Astrocyte (in vitro differentiated cells and primary cell): ENCODE measurements around the gene CMTM7. TPM values are rescaled to one million over a fixed set of nuclear protein-coding genes. Genes with fewer than 3 reads are reported as not detected.

Experiments used
- DNase-seq: peaks from one replicate; pipeline ENCODE4 v3.0.0-alpha.2; 2010; ENCODE audit warnings: low read depth
- FAIRE-seq: peaks from 2 replicates; lab custom pipeline; 2011; peaks lifted over from hg19 to GRCh38; lab: Jason Lieb, UNC
- H2AFZ ChIP-seq: 2 replicates; pipeline ENCODE4 v1.6.0; 2012; ENCODE audit warnings: low read depth, low read length, inconsistent platforms
- H3K27ac ChIP-seq: 2 replicates; pipeline ENCODE4 v1.5.1; 2011; ENCODE audit warnings: low read depth, low read length, inconsistent platforms
- H3K27me3 ChIP-seq: 2 replicates; pipeline ENCODE4 v1.6.0; 2011; ENCODE audit warnings: low read length, inconsistent platforms; ENCODE audit not compliant: insufficient read depth
- H3K36me3 ChIP-seq: 2 replicates; pipeline ENCODE4 v1.5.1; 2011; ENCODE audit warnings: low read length, inconsistent platforms; ENCODE audit not compliant: insufficient read depth
- H3K4me1 ChIP-seq: 2 replicates; pipeline ENCODE4 v1.5.1; 2011; ENCODE audit warnings: low read length, inconsistent platforms; ENCODE audit not compliant: insufficient read depth
- H3K4me2 ChIP-seq: 2 replicates; pipeline ENCODE4 v1.6.0; 2012; ENCODE audit warnings: low read length, inconsistent platforms
- H3K4me3 ChIP-seq: 2 replicates; pipeline ENCODE4 v1.5.1; 2011; ENCODE audit warnings: low read depth, mild to moderate bottlenecking, low read length, inconsistent platforms; ENCODE audit not compliant: insufficient read depth
- H3K79me2 ChIP-seq: 2 replicates; pipeline ENCODE4 v1.6.0; 2012; ENCODE audit warnings: mild to moderate bottlenecking, low read length, inconsistent platforms; ENCODE audit not compliant: insufficient read depth
- H3K9ac ChIP-seq: 2 replicates; pipeline ENCODE4 v1.6.0; 2012; ENCODE audit warnings: mild to moderate bottlenecking, low read length, inconsistent platforms
- H3K9me3 ChIP-seq: 2 replicates; pipeline ENCODE4 v1.5.1; 2012; ENCODE audit warnings: low read depth, mild to moderate bottlenecking, low read length, inconsistent platforms; ENCODE audit not compliant: insufficient read depth
- H4K20me1 ChIP-seq: 2 replicates; pipeline ENCODE4 v1.6.0; 2012; ENCODE audit warnings: low read length, inconsistent platforms; ENCODE audit not compliant: insufficient read depth
- H3K27ac Mint-ChIP-seq: one replicate; pipeline ENCODE4 v1.8.0; 2021; ENCODE audit warnings: mild to moderate bottlenecking, mixed read lengths; ENCODE audit not compliant: unreplicated experiment
- H3K27me3 Mint-ChIP-seq: one replicate; pipeline ENCODE4 v1.8.0; 2021; ENCODE audit warnings: low read depth, mixed read lengths; ENCODE audit not compliant: unreplicated experiment
- H3K36me3 Mint-ChIP-seq: one replicate; pipeline ENCODE4 v1.8.0; 2021; ENCODE audit warnings: low read depth, mixed read lengths; ENCODE audit not compliant: unreplicated experiment
- H3K4me1 Mint-ChIP-seq: one replicate; pipeline ENCODE4 v1.8.0; 2021; ENCODE audit warnings: low read depth, mixed read lengths; ENCODE audit not compliant: unreplicated experiment
- H3K4me3 Mint-ChIP-seq: one replicate; pipeline ENCODE4 v1.8.0; 2021; ENCODE audit warnings: mild to moderate bottlenecking, moderate library complexity, mixed read lengths; ENCODE audit not compliant: unreplicated experiment
- H3K9me3 Mint-ChIP-seq: one replicate; pipeline ENCODE4 v1.8.0; 2021; ENCODE audit warnings: mild to moderate bottlenecking, mixed read lengths; ENCODE audit not compliant: unreplicated experiment
- EZH2 ChIP-seq: IDR thresholded peaks from 2 replicates; pipeline ENCODE4 v1.6.1; 2012; ENCODE audit warnings: mild to moderate bottlenecking, low read length, inconsistent platforms; ENCODE audit not compliant: insufficient read depth
- total RNA-seq: library from RNA; stranded (reverse); gene quantifications from 2 replicates; pipeline ENCODE4 v1.2.1, GENCODE V29; 2021
- TF ChIP-seq, protein P1 (sequence below): IDR thresholded peaks from 2 replicates; pipeline ENCODE4 v1.5.1; 2011; ENCODE audit warnings: low read depth, mild to moderate bottlenecking, inconsistent platforms, low read length, moderate library complexity; ENCODE audit not compliant: insufficient read depth

The CMTM7 gene
- total RNA-seq, 1 donor from 2014 or later = 23.9 TPM

DNA sequence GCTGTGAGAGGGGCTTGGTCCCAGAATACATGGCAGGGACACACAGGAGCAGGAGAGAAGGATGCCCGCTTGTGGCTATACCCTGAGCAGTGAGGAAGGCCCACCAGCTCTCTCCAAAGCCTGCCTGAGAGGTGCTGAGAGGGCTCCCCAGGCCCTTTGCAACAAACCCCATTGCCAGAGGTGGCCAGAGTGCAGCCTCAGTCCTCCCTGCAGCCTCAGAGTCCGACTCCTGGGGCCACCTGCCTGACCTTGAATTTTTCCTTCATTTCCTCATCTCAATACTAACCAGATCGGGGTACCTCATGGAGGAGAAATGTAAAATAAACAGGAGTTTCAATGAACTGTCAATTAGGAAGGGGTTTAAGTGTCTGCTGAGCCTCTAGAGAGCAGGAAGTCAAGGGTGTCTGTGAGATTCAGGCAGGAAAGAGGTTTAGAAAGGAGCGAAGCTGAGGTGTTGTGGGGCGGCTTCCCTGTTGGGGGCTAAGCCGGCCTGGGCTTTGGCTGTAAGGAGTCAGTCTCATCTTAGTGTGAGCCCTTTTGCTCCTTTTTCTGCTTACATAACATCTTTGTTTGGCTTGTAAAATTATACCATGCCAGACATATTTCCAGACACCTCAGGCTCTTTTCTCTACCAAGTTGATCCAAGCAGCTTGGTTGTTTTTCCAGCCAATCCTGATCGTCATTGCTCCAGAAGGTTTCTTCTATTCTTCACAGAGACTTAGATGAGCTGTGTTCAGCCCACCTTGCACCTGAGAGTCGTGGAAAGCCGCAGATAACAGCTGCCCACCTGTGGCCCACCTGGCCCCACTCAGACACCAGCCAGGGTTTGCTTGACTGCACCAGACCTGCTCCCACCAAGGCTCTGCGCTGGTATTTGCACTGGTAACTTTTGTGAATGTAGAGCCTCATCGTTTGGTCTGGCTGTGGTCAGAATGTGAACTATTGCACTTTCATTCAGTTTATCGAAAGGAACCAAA is 36.7 kb downstream of the CMTM7 start:
- Histone ChIP-seq H3K27me3 (no peaks in the 10 kb centered on the region), H3K4me1 (no peaks in the 10 kb centered on the region), H3K36me3 (no peaks in the 10 kb centered on the region), H3K9ac (no peak overlapping the region), H2AFZ (no peak overlapping the region), H3K27ac (no peak overlapping the region), H3K79me2 (peaks cover 28% of the 10 kb centered on the region), H4K20me1 (peaks cover 15% of the 10 kb centered on the region), H3K4me2 (no peak overlapping the region), H3K4me3 (no peak overlapping the region), H3K9me3 (no peaks in the 10 kb centered on the region)
- Mint-ChIP-seq H3K27ac (no peak overlapping the region), H3K9me3 (no peaks in the 10 kb centered on the region), H3K4me3 (no peak overlapping the region), H3K27me3 (no peaks in the 10 kb centered on the region), H3K4me1 (no peaks in the 10 kb centered on the region), H3K36me3 (peaks cover 5% of the 10 kb centered on the region)
- TF ChIP-seq, protein P1, sequence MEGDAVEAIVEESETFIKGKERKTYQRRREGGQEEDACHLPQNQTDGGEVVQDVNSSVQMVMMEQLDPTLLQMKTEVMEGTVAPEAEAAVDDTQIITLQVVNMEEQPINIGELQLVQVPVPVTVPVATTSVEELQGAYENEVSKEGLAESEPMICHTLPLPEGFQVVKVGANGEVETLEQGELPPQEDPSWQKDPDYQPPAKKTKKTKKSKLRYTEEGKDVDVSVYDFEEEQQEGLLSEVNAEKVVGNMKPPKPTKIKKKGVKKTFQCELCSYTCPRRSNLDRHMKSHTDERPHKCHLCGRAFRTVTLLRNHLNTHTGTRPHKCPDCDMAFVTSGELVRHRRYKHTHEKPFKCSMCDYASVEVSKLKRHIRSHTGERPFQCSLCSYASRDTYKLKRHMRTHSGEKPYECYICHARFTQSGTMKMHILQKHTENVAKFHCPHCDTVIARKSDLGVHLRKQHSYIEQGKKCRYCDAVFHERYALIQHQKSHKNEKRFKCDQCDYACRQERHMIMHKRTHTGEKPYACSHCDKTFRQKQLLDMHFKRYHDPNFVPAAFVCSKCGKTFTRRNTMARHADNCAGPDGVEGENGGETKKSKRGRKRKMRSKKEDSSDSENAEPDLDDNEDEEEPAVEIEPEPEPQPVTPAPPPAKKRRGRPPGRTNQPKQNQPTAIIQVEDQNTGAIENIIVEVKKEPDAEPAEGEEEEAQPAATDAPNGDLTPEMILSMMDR = no peak
- no peak for TF ChIP-seq EZH2
- FAIRE-seq (no peak), DNase-seq (no peak)

DNA sequence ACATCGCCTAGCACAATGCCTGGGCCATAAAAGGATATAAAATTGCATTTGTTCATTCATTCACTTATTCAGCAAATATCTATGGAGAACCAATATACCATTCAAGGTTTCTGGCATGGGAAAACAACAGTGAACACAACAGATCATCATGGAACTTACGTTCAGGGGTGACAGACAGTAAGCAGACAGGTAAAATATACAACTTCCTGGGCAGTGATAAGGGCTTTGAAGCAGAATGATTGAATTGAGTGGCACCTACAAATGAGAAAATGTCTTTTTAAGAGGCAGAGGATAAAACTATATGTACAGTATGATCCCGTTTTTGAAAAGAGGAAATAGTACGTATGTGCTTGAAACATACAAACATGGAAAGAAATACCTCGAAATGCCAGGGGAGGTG is 39.2 kb downstream of the CMTM7 start:
- H3K27me3 Mint-ChIP-seq = no peaks in the 10 kb centered on the region
- FAIRE-seq = no peak
- Histone ChIP-seq H3K4me2 (no peak overlapping the region), H3K27ac (no peak overlapping the region), H3K4me1 (no peaks in the 10 kb centered on the region), H3K36me3 (no peaks in the 10 kb centered on the region), H3K27me3 (no peaks in the 10 kb centered on the region), H2AFZ (no peak overlapping the region), H3K4me3 (no peak overlapping the region), H3K79me2 (peaks cover 18% of the 10 kb centered on the region), H3K9me3 (no peaks in the 10 kb centered on the region), H3K9ac (no peak overlapping the region), H4K20me1 (peaks cover 15% of the 10 kb centered on the region)
- no peak overlapping the region for H3K27ac Mint-ChIP-seq
- no peaks in the 10 kb centered on the region for H3K4me1 Mint-ChIP-seq
- no peak for DNase-seq
- H3K9me3 Mint-ChIP-seq = no peaks in the 10 kb centered on the region
- H3K4me3 Mint-ChIP-seq = no peak overlapping the region
- H3K36me3 Mint-ChIP-seq = no peaks in the 10 kb centered on the region
- TF ChIP-seq, protein P1 = no peak
- TF ChIP-seq EZH2 = no peak

DNA sequence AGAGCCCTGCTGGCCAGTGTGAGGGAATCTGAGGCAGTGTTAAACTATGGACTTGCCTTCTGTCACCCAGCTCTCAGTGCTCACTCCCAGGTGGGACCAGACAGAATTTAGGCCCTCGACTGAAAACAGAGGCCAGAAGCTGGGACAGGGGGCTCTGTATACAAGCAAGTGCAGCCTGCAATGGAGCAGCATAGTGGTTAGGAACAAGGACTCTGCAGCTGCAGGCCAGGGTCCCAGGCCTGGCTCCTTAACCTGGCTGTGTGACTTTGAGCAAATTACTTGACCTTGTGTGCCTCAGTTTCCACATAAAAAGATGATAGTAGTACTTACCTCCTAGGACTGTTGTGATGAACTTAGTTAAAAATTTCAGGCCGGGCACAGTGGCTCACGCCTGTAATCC is 39.8 kb downstream of the CMTM7 start:
- Histone ChIP-seq H3K4me1 (no peaks in the 10 kb centered on the region), H3K27ac (no peak overlapping the region), H3K27me3 (no peaks in the 10 kb centered on the region), H4K20me1 (peaks cover 15% of the 10 kb centered on the region), H3K4me2 (no peak overlapping the region), H2AFZ (no peak overlapping the region), H3K79me2 (peaks cover 18% of the 10 kb centered on the region), H3K9ac (no peak overlapping the region), H3K4me3 (no peak overlapping the region), H3K9me3 (no peaks in the 10 kb centered on the region), H3K36me3 (no peaks in the 10 kb centered on the region)
- no peaks in the 10 kb centered on the region for H3K27me3 Mint-ChIP-seq
- no peaks in the 10 kb centered on the region for H3K9me3 Mint-ChIP-seq
- no peak for FAIRE-seq
- no peaks in the 10 kb centered on the region for H3K4me1 Mint-ChIP-seq
- no peak for DNase-seq
- no peak overlapping the region for H3K27ac Mint-ChIP-seq
- TF ChIP-seq EZH2 = no peak
- TF ChIP-seq, protein P1 = no peak
- H3K4me3 Mint-ChIP-seq = no peak overlapping the region
- H3K36me3 Mint-ChIP-seq = no peaks in the 10 kb centered on the region
